ENCODE measurements around the gene PRDM11.
"Not testable (repeated sequence)": the region's sequence is repeated elsewhere in the genome, so short reads cannot be mapped to it uniquely, and the experiment has no call there.

PRDM11 gene

GRCh38 chr11:45146072-45147016, at the start of gene PRDM11:
Gene PRDM11, plus strand, starts transcription at chr11:45146639. Its CDS starts 35,128 bp downstream, at chr11:45181767.
- no peak for DNase-seq (ENCODE audit: low read depth)

DNA sequence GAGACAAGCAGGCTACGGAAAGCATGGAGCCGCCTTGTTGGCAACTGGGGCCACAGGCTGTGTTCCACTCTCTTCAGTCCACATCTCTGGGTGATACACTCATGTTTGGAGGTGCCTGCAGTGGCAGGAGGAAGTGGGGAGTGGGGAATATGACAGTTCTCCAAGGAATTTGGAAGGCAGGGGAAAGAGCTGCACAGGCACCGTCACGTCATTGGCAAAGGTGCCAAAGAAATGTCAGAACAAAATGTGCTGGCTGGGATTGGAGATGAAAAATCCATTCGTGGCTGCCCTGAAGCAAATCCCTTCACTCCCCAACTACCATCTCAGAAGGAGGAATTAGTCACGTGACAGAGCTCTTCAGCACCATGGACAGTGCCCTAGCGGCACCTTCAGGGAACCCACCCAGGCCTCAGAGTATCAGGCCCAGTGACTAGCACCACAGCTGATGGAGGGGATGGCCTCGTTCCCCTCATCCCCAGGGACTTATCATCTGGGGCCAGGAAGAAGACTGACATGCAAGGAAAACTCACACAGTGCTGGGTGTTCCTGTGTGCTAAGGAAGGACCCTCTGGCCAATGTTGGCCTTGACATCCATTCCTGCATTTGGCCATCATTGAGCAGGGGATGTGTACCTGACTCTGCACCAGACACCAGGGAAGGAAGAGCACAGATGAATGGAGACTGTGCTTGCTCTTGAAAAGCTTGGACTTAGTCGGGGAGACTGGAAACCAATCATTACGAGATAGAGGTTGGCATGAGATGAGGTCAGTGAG, 48.5 kb upstream of the PRDM11 start:
- no peak for DNase-seq (ENCODE audit: low read depth)

GRCh38 chr11:45098929-45099328, 47.5 kb upstream of the PRDM11 start:
- no peak for DNase-seq (ENCODE audit: low read depth)

DNA sequence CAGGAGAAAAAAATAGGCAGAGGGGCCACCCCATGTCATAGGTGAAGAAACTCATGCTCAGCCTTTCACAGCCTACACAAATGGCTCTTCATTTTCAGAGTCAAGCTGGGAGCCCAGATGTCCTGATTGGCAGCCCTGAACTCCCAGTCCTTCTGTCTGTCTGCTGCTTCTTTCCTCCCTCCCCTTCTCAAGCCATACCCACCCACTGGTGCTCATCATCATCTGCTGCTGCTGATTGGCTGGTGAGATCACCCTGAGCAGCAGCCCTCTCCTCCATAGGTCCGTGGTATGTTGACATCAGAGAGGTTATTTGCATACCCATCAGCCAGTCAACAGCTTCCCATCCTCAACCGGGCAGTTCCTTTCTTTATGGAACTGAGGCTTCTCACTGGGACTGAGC, 46.1 kb upstream of the PRDM11 start:
- no peak for DNase-seq (ENCODE audit: low read depth)

DNA sequence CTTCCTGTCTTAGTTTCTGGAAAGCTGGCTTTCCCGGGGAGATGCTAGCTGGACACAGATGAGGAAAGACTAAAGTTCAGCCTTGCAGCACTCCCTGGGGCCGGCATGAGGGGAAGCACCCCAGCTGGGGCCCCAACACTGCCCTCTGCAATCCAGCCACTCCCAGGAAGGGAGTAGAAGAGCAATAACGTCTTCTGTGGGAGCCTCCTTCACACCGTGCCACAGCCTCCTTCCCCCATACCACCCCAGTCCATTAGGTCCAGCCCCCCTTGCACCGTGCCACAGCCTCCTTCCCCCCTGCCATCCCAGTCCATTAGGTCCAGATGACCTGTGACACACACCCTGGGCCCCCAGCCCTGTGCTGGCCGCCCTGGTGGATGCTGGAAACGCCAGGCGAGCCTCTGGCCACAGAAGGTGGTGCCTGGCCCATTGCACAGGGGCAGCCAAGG, 44.1 kb upstream of the PRDM11 start:
- no peak for DNase-seq (ENCODE audit: low read depth)

DNA sequence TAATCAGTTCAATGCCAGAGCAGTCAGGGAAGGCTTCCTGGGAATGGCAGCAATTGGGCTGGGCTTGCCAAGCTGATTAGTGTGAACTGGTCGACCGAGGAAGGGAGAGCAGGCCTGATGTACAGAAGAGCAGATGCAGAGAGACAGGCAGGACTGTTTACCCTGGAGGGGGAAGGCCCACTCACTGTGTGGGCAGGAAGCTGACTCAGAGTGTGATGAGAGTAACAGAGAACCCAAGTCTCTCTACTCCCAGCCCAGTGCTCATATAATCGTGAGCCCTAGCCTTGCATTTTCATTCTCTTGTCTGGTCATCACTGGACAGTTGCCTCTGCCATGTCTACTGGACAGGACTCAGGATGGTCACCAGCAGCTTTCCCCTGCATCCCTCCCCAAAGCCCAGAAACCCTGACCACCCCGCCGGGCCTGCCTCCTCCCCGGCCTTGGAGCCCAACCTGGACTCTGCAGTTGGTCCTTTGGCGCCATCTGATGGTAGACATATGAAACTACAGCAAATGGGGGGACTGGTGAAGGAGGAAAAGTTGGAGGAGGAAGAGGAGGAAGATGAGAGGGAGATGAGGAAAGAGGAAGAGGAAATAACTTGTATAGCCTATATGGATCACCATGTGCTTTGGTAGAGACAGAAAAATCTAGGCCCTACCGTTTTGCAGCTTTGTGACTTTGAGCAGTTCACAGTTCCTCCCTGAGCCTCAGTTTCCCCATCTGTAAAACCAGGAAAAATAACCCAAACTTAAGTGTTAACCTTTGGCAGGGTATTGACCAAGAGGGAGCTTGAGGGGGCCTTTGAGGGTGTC, 43.4 kb upstream of the PRDM11 start:
- DNase-seq (ENCODE audit: low read depth), result peak; percentile 57

- no peak for DNase-seq (ENCODE audit: low read depth)
Measured at GRCh38 chr11:45104006-45104789, 42.2 kb upstream of the PRDM11 start.

- no peak for DNase-seq (ENCODE audit: low read depth)
Measured at GRCh38 chr11:45104790-45105084, 41.7 kb upstream of the PRDM11 start.

GRCh38 chr11:45105233-45105983, 41.0 kb upstream of the PRDM11 start:
- peak; percentile 46 for DNase-seq (ENCODE audit: low read depth)

DNA sequence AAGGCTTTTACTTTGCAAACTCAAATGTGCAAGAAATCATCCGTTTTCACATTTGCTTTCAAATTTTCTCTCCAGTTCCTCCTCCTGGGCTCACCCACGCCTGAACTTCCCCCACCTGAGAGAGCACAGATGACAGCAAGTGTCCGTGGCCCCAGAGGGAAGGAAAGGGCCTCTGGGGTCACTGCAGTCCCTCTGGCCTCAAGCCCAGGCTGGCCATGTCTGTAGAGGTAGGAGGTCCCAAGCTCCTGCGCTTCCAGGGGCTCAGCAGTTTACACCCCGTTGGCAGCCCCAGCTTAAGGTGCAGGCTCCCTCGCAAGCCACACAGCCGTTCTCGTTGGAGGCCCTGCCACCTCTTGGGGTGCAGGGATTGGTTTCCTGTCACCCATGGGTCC, 40.5 kb upstream of the PRDM11 start:
- no peak for DNase-seq (ENCODE audit: low read depth)

DNA sequence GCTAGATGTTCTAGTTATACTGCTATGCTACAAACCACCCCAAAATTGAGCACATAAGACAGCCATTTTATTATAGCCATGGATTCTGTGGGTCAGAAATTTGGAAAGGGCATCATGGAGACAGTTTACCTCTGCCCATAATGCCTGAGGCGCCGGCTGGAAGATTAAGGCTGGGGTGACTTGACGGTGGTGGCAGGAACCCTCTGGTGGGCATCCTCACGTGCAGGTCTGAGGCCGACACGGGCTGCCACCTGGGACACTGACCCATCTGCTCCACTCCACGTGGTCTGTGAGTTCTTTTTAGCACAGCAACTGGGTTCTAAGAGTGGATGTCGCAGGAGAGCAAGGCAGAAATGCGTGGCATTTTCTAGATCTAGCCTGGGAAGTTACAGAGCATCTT, 40.0 kb upstream of the PRDM11 start:
- no peak for DNase-seq (ENCODE audit: low read depth)

DNA sequence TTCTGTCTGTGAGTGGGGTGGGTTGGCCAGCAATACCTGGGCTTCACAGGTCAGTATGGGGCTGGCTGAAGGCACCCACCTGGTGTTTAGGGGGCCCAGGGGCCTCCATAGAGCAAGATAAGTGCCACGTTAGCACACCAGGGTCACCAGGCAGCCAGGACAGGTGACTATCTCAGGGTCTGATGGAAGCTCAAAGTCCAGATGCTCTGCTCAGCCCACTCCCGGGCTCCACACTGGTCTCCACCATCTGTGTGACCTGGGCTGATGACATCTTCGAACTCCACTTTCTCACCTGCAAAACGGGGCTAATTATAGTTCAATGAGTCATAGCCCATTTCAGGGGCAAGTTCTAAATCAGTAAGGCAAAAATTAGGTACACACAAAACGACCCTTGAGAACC, 39.4 kb upstream of the PRDM11 start:
- DNase-seq (ENCODE audit: low read depth), result no peak

DNA sequence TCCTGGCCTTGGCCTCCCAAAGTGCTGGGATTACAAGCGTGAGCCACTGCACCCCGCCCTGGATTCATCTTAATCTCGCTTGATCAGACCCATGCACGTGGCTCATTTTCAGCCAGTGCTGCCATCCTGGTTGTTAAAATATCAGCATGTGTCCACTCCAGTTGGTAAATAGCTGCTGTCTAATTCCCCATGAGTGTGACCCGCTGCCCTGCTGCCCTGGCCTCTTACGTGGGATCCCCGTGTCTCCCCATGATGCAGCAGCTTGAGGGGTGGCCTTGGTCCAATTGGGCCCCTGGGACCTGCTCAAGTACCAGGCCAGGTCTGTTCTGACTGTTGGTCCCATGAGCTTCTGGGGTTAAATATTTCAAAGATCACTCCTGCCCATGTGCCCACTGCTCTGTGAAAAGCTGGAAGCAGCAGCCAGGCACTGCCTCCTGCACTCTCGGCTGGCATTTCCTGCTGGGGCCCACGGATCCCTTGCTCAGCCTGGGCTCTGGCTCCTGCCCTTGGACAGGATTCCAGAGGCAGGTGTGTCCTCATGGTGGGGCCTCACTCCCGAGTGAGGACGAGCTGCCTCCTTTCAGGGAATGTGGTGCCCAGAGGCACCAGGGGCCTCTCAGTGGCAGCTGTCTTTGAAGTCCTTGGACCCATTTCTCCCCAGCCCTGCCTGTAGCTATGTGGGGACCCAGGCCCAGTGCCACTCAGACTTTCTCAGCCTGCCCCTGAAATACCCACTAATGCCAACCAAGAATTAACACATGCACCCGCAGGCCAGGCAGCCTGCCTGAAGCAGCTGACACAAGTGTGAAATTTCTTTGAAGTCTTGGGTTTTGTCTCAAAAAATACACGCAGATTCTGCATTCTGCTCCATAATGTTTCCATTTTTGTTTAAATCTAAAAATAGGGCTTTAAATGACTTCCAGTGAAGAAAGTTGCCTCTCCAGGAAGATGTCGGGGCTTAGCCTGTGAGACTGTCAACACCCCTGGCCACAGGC, 38.1 kb upstream of the PRDM11 start:
- no peak for DNase-seq (ENCODE audit: low read depth)

DNA sequence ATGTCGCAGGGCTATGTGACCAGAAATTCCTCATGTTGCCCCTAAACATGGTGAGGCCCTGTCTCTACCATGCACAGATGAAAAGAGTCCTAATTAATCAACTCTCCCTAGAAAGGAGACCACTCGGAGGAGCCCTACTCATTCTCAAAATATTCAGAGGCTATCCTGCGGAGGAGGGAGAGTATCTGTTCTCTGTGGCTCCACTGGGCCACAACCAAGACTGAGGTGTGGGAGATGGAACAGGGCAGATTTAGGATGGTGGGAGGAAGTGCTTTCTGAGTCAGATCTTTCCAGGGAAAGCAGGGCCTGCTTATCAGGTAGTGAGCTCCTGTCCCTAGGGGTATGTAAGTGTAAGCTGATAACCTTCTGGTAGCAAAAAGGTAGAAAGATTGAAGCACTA, 37.0 kb upstream of the PRDM11 start:
- DNase-seq (ENCODE audit: low read depth), result no peak

DNA sequence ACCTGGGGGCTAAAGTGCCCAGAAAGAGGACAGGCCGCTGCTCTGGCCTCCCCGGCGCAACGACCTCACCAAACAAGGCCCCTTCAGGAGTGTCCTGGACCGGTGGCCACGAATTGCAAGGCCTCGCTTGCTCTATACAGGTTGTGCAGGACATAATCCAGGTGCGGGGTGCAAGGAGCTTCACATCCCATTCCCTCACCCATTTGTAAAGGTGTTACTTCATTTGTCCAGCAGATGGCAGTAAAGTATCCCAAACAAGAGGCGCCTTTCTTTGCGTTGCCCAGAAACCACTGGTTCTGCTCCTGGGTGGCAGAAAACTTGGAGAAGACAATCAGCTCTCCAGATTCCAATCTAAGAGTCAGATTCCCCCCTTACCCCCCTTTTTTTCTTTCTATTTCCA, 35.9 kb upstream of the PRDM11 start:
- DNase-seq (ENCODE audit: low read depth), result no peak

GRCh38 chr11:45113807-45114206, 32.6 kb upstream of the PRDM11 start:
- no peak for DNase-seq (ENCODE audit: low read depth)

DNA sequence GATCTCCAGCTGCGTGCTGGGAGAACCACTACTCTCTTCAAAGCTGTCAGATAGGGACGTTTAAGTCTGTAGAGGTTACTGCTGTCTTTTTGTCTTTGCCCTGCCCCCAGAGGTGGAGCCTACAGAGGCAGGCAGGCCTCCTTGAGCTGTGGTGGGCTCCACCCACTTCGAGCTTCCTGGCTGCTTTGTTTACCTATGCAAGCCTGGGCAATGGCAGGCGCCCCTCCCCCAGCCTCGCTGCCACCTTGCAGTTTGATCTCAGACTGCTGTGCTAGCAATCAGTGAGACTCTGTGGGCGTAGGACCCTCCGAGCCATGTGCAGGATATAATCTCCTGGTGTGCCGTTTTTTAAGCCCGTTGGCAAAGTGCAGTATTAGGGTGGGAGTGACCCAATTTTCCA, 18.6 kb upstream of the PRDM11 start:
- DNase-seq (ENCODE audit: low read depth), result not testable (repeated sequence)

- DNase-seq (ENCODE audit: low read depth), result no peak
Measured at GRCh38 chr11:45133878-45134277, 12.6 kb upstream of the PRDM11 start.

GRCh38 chr11:45141171-45141570, 5.3 kb upstream of the PRDM11 start:
- no peak for DNase-seq (ENCODE audit: low read depth)

- no peak for DNase-seq (ENCODE audit: low read depth)
Measured at GRCh38 chr11:45141631-45142030, 4.8 kb upstream of the PRDM11 start.
